Stimulated activated CD8-positive, alpha-beta memory T cell treated with anti-CD3 and anti-CD28 coated beads, Interleukin-4, amount 100 ng/mL, for 1 hour (primary cell): ENCODE results near the gene SLC24A4.

Experiments
- DNase-seq, 2 donors: peaks; one replicate each; pipeline ENCODE4 v3.0.0-alpha.2; 2020; ENCODE audit warnings: low read depth in 2 of 2, low spot score in 1 of 2

Gene SLC24A4, protein sequence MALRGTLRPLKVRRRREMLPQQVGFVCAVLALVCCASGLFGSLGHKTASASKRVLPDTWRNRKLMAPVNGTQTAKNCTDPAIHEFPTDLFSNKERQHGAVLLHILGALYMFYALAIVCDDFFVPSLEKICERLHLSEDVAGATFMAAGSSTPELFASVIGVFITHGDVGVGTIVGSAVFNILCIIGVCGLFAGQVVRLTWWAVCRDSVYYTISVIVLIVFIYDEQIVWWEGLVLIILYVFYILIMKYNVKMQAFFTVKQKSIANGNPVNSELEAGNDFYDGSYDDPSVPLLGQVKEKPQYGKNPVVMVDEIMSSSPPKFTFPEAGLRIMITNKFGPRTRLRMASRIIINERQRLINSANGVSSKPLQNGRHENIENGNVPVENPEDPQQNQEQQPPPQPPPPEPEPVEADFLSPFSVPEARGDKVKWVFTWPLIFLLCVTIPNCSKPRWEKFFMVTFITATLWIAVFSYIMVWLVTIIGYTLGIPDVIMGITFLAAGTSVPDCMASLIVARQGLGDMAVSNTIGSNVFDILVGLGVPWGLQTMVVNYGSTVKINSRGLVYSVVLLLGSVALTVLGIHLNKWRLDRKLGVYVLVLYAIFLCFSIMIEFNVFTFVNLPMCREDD

DNA sequence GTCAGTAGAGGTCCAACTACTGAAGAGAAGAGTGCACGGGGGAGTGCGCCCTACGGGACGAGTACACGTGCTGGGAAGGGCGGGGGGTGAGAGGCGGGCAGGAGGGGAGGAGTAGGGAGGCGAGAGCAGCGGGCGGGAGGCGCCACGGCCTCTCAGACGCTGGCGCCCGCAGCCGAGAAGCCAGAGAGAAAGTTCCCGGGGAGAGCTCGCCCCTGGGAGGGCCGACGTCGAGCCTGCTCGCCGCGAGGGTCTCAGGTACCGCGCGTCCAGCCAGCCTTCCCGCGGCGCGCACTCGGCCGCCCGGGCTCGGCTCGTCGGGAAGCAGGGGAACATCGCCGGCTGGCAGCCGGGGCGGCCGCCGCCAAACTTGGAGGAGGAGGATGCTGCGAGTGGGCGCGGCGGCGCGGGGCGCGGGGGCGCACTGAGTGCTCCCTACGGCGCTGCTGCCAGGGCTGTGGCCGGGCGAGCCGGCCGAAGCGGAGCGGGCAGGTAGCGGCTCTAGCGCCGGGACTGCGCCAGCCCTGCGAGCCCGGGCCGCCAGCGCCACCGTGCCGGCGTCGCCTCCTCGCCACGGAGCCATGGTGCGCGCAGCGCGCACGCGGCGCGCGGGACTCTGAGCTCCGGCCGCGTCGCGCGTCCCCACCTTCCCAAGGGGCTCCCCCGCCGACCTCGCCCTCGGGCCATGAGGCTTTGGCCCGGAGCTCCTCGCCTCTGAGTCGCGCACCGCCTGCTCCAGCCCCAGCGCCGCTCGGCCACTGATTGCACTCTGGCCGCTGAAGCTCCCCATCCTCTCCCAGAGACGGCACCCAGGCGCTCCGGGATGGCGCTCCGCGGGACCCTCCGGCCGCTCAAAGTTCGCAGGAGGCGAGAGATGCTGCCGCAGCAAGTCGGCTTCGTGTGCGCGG is at the start of gene SLC24A4:
TSS of gene SLC24A4 (plus strand) at position 155 of the 905 bp plus-strand sequence. CDS start at position 821, 666 bp downstream.
- no peak for DNase-seq

DNA sequence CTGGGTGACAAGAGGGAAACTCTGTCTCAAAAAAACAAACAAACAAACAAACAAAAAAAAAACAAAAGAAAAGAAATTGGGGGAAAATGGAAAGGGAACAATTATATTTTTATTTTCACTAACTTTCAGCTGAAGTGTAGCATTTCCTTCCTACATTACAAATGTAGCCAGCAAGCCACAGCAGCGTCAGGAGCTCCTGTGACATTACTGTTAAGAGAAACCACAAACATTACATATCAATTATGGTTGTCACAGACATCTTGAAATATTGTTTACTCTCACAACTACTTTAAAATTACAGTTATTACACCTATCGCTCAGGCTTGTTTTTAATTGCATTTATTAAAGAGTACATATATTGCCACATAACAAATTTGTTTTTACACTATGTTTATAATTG is 49.8 kb upstream of the SLC24A4 start:
- no peak for DNase-seq

DNA sequence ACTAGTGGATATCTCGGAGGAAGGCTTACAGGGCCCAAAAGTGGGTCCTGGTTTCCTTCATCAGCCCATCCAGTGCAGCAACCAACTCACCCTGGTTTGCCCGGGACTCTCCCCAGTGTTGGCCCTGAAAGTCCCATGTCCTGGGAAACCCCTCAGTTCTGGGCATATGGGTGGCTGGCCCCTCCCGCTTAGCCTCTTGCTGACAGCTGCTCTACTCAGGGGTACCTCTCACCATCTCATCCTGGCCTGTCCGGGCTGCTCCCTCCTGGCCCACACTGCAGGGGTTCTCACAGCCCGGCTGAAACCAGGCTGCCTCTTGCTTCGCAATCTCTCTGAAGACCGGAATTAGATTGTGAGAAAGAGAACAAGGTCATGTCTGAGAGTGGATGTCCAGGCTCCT is 48.9 kb upstream of the SLC24A4 start:
- DNase-seq = no peak

DNA sequence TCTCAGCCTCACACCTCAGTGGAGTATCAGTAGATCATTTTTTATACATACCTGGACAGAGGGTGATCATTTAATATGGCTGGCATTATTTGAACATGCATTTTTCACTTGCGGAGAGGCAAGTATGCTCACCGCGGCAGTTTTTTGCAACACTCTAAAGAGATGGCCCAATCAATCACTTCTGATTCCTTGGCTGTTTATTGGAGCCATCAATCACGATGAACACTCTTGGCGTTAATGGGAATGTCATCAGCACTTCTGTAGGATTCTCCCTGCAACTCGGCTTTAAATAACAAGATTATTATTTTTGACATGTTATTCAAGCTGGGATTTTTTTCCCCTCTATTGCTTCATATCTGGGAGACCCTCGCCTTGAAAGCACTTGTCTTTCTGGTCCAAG is 46.9 kb upstream of the SLC24A4 start:
- no peak for DNase-seq

DNA sequence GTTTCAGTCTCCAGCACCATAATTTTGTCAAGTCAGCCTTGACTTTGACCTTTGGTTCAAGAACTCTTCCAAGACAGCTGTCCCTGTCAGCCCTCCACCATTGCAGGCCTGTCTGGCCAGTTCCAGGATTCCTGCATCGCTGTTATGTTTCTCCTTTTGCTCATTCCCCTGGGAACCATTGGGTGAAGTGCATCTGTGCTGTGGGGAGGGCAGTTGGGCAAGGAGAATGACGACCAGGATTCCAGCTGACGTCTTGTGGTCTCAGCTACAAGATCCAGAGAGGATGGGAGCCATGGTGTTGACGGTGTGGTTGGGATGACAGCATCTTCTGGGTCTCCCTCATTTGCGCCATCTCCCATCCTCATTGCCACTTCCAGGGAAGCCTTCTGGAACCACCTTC is 45.9 kb upstream of the SLC24A4 start:
- no peak for DNase-seq

DNA sequence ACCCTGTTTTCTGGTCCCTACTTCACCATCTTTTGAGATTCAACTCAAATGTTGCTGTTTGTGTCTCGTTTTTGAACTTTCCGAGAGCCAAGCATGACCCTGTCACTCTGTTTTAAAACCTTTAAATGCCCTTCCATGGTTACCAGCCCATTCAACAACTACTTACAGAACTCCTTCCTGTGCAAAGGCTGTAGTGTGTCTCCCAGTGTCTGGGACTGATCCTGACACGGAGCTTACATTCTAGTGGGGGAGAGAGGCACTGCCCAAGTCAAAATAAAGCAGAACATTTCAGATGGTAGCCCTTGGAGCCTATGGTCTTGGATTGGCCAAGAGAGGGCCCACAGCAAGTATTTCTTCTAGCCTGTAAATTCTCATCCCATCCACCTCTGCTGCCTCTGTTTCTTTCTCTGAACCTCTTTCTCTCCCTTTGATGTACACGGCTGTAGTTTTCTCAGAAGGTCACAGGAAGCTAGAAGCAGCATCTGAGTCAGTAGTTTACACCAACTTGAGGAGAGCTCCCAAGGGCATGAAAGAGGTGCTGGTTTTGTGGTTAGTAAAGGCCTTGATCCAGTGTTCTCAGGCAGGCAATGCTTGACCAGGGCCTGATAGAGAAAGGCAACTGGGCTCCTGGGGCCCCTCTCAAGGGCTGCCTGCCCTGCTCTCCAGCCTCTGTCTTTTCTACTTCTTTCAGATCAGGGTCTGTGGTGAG is 42.3 kb upstream of the SLC24A4 start:
- DNase-seq = no peak

DNA sequence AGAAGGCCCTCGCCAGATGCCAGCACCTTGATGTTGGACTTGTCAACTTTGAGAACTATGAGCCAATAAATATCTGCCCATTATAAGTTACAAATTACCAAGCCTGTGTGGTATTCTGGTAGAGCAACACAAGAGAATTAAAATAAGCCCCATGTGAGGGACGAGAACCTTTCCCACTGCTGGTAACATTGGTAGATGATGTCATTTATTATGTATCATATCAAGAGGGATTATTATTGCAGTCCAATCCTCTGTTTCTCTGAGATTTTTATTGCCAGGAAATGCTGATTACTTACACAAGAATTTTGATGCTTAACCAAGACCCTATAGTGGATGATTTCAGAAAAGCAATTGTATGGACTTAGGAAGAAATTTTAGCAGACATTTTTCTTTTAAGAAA is 40.3 kb upstream of the SLC24A4 start:
- DNase-seq = no peak

DNA sequence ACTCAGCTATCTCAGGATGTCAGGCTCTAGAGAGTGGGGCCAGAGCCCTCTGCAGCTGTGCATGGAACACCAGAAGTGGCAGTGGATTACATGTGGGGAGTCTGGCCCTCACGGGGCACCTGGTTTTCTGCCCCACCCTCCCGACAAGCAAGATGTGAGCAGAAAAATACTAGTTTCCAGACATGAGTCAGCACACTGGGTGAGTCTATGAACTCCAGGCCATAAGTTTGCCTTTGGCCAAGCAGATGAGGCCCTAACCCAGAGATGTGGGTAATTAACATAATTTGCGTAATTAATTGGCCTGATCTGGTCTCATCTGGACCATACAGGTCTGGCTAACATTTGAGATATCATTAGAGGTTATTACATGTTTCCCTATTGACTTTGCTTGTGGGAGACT is 37.7 kb upstream of the SLC24A4 start:
- no peak for DNase-seq

DNA sequence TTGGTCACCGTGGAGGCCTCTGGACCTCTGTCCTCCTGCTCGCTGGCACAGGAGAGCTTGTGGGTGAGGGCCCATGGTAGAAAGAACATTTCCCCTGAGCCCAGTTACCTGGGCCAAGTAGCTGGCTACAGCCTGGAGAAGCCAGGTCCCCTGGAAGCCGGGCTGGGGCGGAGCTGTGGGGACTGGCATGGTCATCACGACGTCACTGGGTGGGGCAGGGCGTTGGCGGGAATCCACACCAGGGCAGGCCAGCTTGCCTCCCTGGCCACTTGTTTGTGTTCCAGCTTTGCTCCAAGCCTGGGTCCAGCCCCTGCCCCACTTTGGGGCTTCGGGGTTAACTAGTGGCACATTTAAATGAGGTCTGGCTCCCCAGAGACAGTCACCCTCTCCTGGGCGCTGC is 35.0 kb upstream of the SLC24A4 start:
- no peak for DNase-seq

DNA sequence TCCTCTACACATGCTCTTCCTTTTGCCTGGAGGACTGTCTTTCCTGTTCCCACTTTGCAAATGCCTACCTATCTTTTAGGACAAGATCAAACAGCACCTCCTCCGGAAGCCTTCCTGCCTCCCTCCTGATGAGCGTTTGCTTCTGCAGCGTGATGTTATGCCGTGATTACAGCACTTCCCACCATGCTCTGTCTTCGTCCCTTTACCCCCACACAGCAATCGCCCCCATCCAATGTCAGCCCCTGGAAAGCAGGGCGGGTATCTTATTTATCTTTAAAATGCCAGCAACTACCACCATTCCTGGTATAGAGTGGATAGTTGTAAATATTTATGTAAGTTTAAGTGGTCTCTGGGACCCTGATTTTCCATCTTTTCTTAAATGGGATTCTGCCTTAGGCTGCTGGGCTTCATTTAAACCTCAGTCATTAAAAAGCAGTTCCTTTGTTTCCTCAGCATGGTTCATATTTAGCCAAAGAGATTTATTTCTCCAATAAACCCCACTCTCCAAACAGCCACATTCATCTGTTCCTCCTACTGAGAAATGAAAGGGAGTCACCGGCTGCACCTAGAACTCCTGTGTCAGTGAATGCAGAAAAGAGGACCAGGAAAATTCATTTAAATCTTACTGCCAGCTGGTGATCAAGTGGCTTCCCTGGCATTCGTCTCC is 33.8 kb upstream of the SLC24A4 start:
- DNase-seq = no peak

DNA sequence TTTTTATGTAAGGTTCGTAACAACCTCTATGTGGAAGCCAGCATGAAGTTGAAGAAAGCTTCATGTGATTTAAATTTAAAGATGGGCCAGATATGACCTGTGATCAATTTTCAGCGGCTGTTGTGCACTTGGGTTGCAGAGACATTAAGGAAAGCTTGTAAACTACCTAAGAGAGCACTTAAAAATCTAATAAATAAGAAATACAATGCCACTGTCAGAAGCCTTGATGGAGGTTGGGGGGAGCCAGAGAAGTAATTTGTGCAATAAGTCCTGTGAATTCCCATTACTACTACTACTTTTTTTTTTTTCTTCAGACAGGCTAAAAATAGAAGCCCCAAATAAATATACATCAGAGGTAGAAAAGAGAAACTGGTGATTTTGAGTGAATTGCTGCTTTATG is 30.3 kb upstream of the SLC24A4 start:
- no peak for DNase-seq

DNA sequence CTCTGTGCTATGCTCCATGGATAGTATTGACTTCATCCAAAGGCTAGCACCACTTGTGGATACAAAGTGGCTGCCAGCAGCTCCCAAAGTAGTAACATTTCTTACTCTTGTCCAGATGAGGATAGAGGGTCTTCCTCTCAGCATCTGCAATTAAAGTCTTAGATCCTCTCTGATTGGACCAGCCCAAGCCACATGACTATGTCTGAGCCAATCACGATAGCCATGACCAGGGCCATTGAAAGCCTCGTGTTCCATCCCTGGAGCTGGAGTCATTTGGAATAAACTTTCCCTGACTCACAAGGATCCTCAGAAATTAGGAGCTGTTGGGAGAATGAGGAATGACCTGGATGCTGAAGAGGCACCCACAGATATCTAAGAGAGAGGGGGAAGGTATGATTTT is 28.5 kb upstream of the SLC24A4 start:
- no peak for DNase-seq

DNA sequence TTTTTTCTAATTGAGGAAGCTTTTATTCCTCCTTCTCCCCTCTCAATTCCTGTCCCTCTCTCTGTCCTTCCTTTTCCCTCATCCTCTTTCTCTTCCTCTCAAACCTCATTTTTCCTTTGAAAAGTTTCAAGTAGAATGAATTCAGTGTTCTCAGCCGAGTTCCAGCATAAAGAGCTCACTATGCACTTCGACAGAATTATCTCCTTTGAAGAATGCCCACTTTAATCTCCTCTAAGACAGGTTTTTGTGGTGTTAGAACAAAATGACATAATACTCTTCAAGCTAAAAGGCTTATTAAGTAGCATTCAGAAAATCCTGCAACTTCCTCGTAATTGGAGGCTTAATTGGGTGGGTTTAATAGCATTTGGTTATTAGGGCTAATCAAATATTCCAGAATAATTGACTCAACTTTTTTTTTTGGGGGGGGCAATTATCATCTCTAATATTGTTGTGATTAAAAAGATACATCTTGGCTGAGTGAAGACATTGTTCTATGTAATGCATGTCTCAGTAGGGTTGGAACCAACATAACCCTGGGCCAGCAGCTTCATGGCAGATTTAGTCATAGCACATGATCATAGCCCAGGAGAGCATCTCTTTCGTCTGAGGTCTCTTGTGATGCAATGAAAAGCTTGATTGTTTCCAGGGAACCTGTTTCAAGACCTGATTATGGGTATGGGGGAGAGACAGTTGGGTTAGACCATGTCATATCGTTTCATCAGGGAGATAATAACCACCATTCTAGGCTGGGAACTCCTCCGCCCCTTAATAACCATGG is 25.0 kb upstream of the SLC24A4 start:
- DNase-seq = no peak

DNA sequence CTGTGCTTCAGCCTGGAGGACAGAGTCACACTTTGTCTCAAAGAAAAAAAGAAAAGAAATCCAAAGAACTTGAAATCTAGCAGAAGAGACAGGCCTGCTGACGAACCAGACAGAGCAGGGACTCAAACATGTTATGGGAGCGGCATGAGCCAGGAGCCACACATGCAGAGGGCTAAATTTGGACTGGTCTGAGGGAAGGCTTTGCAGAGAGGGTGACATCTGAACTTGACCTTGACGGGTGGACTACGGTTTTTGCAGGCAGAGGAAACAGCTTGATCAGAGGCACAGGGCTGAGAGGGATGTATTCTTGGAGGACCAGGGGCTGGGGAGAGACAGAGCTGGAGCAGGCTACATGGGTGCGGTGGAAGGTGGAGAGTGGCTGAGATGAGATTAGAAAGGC is 20.5 kb upstream of the SLC24A4 start:
- DNase-seq = no peak

DNA sequence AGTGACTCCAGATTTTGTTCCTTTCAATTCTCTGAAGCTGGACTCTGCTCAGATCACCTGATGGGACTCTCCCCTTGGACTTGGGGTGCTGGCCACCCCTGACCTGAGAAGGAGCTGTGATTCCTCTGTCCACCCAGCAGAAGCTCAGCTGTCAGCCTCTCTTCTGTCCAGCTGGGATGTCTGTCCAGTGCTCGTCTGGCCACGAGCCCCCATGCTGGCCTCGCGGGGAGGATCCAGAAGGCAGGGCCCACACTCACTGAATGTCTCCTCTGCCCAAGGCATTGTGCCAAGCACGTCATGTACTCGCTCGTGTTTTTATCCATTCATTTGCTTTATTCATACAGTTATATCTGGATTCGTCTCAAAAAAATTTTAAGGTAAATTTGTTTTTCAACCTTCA is 14.2 kb upstream of the SLC24A4 start:
- DNase-seq = no peak

DNA sequence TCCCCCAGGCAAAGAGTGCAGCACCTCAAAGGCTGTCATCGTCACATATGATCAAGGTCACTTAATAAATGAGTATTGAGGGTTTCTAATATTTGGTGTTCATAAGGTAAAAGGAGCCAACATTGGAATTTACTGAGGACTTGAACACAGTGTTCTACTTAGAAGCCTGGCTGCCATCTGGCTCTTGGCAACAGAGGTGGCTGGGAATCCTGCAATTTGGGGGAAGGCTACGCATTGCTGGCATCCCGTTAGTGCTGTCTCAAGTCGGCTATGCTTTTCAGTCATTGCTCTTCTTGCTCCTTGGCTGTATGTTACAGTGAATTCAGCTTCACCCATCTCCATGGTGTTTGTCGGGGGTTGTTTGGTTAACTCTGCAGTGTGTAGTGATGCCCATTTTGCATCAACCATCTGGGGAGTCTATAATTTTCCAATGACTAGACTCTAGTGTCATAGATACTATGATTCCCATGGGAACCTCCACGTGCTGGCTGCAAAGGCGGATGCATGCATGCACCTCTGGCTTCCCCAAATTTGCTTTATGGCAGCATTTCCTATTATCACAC is 12.9 kb upstream of the SLC24A4 start:
- no peak for DNase-seq

DNA sequence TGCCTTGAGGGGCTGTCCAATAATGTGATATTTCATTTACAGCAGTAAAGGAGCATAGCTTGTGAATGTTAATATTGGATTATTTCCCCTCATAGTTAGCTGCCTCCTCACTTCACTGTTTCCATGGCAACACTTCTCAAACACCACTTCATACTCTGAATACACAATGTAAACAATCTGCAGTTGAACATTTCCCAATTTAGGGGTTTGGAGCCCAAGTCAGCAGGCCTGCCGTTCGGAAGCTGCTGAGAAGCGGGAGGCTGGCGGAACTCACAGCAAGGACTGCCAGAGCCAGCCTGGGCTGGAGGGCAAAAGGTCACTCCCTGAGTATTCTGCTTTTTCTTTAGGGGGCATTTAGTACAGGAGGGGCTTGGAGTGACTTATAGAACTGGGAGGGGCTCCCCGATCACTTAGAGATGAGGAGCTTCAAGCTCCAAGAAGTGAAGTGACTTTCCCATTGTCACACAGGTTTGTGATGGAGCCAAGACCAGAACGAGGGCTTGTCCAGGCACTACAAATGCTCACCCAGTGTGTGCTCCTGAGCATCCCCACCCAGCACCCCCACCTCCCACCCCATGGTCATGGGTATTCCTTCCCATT is 12.1 kb upstream of the SLC24A4 start:
- no peak for DNase-seq

DNA sequence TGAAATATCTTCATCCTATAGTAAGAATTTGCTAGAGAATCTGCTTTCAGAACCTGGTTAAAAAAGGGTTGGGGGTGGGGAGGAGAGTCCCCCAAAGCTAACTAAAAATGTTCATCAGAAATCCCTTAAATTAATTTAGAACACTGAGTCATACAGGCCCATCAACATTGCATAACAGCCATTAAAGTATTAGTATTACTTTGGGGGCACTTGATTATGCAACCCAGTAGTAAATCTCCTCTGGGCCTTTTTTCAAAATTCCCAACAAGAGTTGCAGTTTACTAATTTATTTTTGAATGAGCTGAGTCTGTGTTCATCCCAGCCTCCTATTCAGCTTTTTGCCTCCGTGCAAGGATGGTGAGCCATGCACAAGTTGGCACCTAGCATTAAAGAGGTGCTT is 8.8 kb upstream of the SLC24A4 start:
- no peak for DNase-seq
